ENCODE measurements around the gene GASK1A.

DNA sequence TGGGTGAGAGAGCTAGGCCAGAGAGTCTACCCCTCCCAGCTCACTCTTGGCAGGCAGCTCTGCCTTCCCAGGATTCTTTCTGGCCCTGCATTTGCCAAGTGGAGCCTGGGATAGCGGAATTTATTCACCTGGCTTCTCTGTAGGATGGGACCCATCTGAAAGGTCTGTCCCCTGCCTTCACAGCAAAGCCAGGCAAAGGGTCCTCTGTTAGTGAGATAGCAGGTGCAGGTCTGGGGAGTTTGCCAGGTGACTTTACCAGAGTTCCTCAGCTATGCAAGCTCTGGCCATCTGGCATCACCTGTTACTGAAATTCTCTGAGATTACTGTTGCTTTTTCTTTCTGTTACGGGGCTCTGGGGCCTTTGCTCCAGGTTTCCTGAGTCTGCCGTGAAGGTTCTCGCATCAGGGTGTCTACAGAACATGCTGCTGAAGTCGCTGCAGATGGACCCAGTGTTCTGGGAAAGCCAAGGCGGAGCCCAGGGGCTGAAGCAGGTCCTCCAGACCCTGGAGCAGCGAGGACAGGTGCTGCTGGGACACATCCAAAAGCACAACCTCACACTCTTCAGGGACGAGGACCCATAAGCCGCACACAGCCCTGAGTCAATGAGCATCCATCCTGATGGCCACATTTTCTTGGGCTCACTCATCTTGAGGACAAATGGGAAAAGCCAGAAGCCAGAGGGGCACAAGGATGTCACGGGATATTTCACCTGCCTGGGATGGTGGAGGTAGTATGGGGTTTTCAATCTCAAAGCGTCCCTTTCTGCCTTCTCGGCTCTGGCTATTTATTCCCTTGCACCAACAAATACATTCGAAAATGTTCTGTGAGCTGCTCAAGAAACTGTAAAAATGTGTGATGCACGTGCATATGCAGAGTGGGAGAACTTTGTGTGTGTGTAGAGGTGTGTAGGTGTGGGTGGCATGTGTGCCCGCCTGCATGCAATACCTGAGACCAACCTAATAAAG lies 77.0 kb downstream of the GASK1A start:
- TF ChIP-seq, protein P1, sequence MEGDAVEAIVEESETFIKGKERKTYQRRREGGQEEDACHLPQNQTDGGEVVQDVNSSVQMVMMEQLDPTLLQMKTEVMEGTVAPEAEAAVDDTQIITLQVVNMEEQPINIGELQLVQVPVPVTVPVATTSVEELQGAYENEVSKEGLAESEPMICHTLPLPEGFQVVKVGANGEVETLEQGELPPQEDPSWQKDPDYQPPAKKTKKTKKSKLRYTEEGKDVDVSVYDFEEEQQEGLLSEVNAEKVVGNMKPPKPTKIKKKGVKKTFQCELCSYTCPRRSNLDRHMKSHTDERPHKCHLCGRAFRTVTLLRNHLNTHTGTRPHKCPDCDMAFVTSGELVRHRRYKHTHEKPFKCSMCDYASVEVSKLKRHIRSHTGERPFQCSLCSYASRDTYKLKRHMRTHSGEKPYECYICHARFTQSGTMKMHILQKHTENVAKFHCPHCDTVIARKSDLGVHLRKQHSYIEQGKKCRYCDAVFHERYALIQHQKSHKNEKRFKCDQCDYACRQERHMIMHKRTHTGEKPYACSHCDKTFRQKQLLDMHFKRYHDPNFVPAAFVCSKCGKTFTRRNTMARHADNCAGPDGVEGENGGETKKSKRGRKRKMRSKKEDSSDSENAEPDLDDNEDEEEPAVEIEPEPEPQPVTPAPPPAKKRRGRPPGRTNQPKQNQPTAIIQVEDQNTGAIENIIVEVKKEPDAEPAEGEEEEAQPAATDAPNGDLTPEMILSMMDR (conservative IDR thresholded peaks at IDR 0.05): no peak
- TF ChIP-seq ZFX (IDR thresholded peaks at IDR 0.05): no peak
